HCT116 (cell line): ENCODE data around the gene DHPS. TPM values are rescaled to one million over a fixed set of nuclear protein-coding genes. Genes with fewer than 3 reads are reported as not detected.

Source experiments
- ATAC-seq: fragments of 200-7000 bp; cut with Tn5 transposase; 2 replicates; pipeline ENCODE4 v1.9.1; 2020; ENCODE audit warnings: mild to moderate bottlenecking, moderate library complexity
- BruUV-seq: library from RNA; stranded (reverse); fragments of 400-500 nt; replicated peaks from 2 replicates; lab custom pipeline; 2021; lab: Mats Ljungman, UMichigan
- CTCF ChIA-PET: fragments of 300-600 bp; sonication (Branson Sonifier 250); formaldehyde crosslinking; loops from one replicate; lab custom pipeline; 2021; ENCODE audit warnings: antibody characterized with exemption; lab: Charles Lee
- POLR2A ChIA-PET: fragments of 300-600, 350-600 bp; sonication (Branson Sonifier 250); formaldehyde crosslinking; loops from one replicate; lab custom pipeline; 2021; ENCODE audit warnings: antibody characterized with exemption; lab: Charles Lee
- RAD21 ChIA-PET, 2 experiments: fragments of 300-600 bp; sonication (Branson Sonifier 250); formaldehyde crosslinking; loops; one replicate each; lab custom pipeline; 2023; ENCODE audit warnings: low total read pairs in 2 of 2; ENCODE audit not compliant: uncharacterized antibody in 2 of 2, unreplicated experiment in 2 of 2, low non-redundant PET in 1 of 2; lab: Charles Lee
- DNase-seq: peaks from one replicate; pipeline ENCODE4 v3.0.0-alpha.2; 2010; ENCODE audit warnings: low read depth, low spot score
- H2AFZ ChIP-seq: fragments of 200-600 bp; shearing (Covaris generic), sonication (generic); 2 replicates; pipeline ENCODE4 v1.6.1; 2017; ENCODE audit warnings: low read depth, mixed run types, mixed read lengths, antibody characterized with exemption, low read length; ENCODE audit not compliant: poor library complexity, severe bottlenecking
- H3K27ac ChIP-seq: 2 replicates; pipeline ENCODE4 v1.5.1; 2012; ENCODE audit warnings: low read depth, low read length
- H3K27me3 ChIP-seq: fragments of 200-600 bp; sonication (generic); 2 replicates; pipeline ENCODE4 v1.6.1; 2016; ENCODE audit warnings: mixed run types, low read length, mixed read lengths; ENCODE audit not compliant: insufficient read depth
- H3K36me3 ChIP-seq, 2 experiments: fragments of 200-500 bp in 1 of 2; fragments of 200-600 bp in 1 of 2; sonication (Bioruptor generic) in 1 of 2; sonication (generic) in 1 of 2; 2 replicates each; pipeline versions ENCODE4 v1.5.1 to v1.6.1; 2014 to 2016; ENCODE audit warnings: low read length in 2 of 2, inconsistent platforms in 1 of 2, mixed read lengths in 1 of 2, mixed run types in 1 of 2; ENCODE audit not compliant: insufficient read depth in 2 of 2, control insufficient read depth in 1 of 2
- H3K4me1 ChIP-seq, 2 experiments: fragments of 200-600 bp in 1 of 2; sonication (generic) in 1 of 2; 2 replicates each; pipeline versions ENCODE4 v1.5.1 to v1.6.1; 2012 to 2017; ENCODE audit warnings: low read length in 2 of 2, inconsistent platforms in 1 of 2, mild to moderate bottlenecking in 1 of 2, mixed read lengths in 1 of 2, mixed run types in 1 of 2, moderate library complexity in 1 of 2; ENCODE audit not compliant: insufficient read depth in 2 of 2, control insufficient read depth in 1 of 2
- H3K4me2 ChIP-seq: fragments of 200-600 bp; sonication (generic); 2 replicates; pipeline ENCODE4 v1.6.1; 2017; ENCODE audit warnings: mixed run types, low read length, mixed read lengths
- H3K4me3 ChIP-seq, 2 experiments: fragments of 200-600 bp in 1 of 2; sonication (generic) in 1 of 2; replicated peaks in 1 of 2; 2 replicates each; pipeline ENCODE4 v1.5.1; 2011 to 2016; ENCODE audit warnings: low read length in 2 of 2, control low read depth in 1 of 2, low read depth in 1 of 2, mild to moderate bottlenecking in 1 of 2, mixed read lengths in 1 of 2, mixed run types in 1 of 2
- H3K79me2 ChIP-seq: fragments of 200-600 bp; sonication (generic); 2 replicates; pipeline ENCODE4 v1.6.1; 2017; ENCODE audit warnings: mild to moderate bottlenecking, mixed run types, low read length, moderate library complexity, mixed read lengths; ENCODE audit not compliant: insufficient read depth
- H3K9ac ChIP-seq: fragments of 200-600 bp; sonication (generic); 2 replicates; pipeline ENCODE4 v1.6.1; 2016; ENCODE audit warnings: low read length, mixed read lengths
- H3K9me2 ChIP-seq: fragments of 200-600 bp; sonication (generic), shearing (Covaris generic); 2 replicates; pipeline ENCODE4 v1.6.1; 2017; ENCODE audit warnings: mixed run types, mild to moderate bottlenecking, moderate library complexity; ENCODE audit not compliant: insufficient read depth
- H3K9me3 ChIP-seq, 2 experiments: fragments of 200-500 bp in 1 of 2; fragments of 200-600 bp in 1 of 2; sonication (Bioruptor generic) in 1 of 2; sonication (generic) in 1 of 2; 2 replicates each; pipeline ENCODE4 v1.6.1; 2014 to 2017; ENCODE audit warnings: low read length in 2 of 2, mixed read lengths in 2 of 2, inconsistent platforms in 1 of 2, low read depth in 1 of 2, mild to moderate bottlenecking in 1 of 2, mixed run types in 1 of 2, moderate library complexity in 1 of 2; ENCODE audit not compliant: control insufficient read depth in 1 of 2, insufficient read depth in 1 of 2
- H4K20me1 ChIP-seq: fragments of 200-600 bp; sonication (generic), shearing (Covaris generic); 2 replicates; pipeline ENCODE4 v1.6.1; 2017; ENCODE audit warnings: mixed run types, mild to moderate bottlenecking, moderate library complexity; ENCODE audit not compliant: insufficient read depth
- CEBPB ChIP-seq: IDR thresholded peaks from 2 replicates; pipeline ENCODE4 v1.6.1; 2012; ENCODE audit warnings: low read depth
- EGR1 ChIP-seq: IDR thresholded peaks from 2 replicates; pipeline ENCODE4 v1.6.1; 2012; ENCODE audit warnings: low read depth
- ELF1 ChIP-seq: IDR thresholded peaks from 2 replicates; pipeline ENCODE4 v1.6.1; 2012; ENCODE audit warnings: low read depth, borderline replicate concordance
- EZH2phosphoT487 ChIP-seq: fragments of 200-600 bp; IDR thresholded peaks from 2 replicates; pipeline ENCODE4 v1.6.1; 2018; ENCODE audit warnings: antibody characterized with exemption, borderline replicate concordance
- JUND ChIP-seq: IDR thresholded peaks from 2 replicates; pipeline ENCODE4 v1.6.1; 2012
- POLR2AphosphoS5 ChIP-seq: IDR thresholded peaks from 2 replicates; pipeline ENCODE4 v1.6.1; 2011; ENCODE audit warnings: mild to moderate bottlenecking, low read depth, low read length, moderate library complexity
- TCF7L2 ChIP-seq: IDR thresholded peaks from 2 replicates; pipeline ENCODE4 v1.7.0; 2011; ENCODE audit warnings: borderline replicate concordance, inconsistent platforms; ENCODE audit not compliant: insufficient read depth, insufficient read length; ENCODE audit errors: extremely low read depth
- YY1 ChIP-seq: IDR thresholded peaks from 2 replicates; pipeline ENCODE4 v1.6.1; 2011; ENCODE audit warnings: low read length, low read depth, moderate library complexity, mild to moderate bottlenecking; ENCODE audit not compliant: insufficient replicate concordance; ENCODE audit errors: extremely low read depth
- intact Hi-C: fragments of 100-400 bp; cut with micrococcal nuclease; formaldehyde crosslinking; loops from 2 replicates; pipeline ENCODE4 v1.10.0; 2022
- total RNA-seq: library from RNA; stranded (reverse); gene quantifications from one replicate; pipeline ENCODE4 v1.2.1, GENCODE V29; 2021; ENCODE audit not compliant: unreplicated experiment
- TF ChIP-seq, protein P1 (sequence below): IDR thresholded peaks from 2 replicates; pipeline ENCODE4 v1.6.1; 2011; ENCODE audit warnings: mild to moderate bottlenecking, low read length, moderate library complexity; ENCODE audit not compliant: insufficient replicate concordance; ENCODE audit errors: extremely low read depth
- TF ChIP-seq, protein P2 (sequence below): IDR thresholded peaks from 2 replicates; pipeline ENCODE4 v1.6.1; 2012; ENCODE audit warnings: low read depth
- TF ChIP-seq, protein P3 (sequence below), 3 experiments: fragments of 200-600 bp in 1 of 3; sonication (generic) in 1 of 3; IDR thresholded peaks in 2 of 3; conservative IDR thresholded peaks in 1 of 3; 2 replicates each; pipeline ENCODE4 v1.5.1; 2012 to 2017; ENCODE audit warnings: low read depth in 2 of 3, low read length in 2 of 3, antibody characterized with exemption in 1 of 3, borderline replicate concordance in 1 of 3, control low read depth in 1 of 3, mild to moderate bottlenecking in 1 of 3, mixed read lengths in 1 of 3, mixed run types in 1 of 3, moderate library complexity in 1 of 3; ENCODE audit not compliant: insufficient read depth in 1 of 3
- TF ChIP-seq, protein P4 (sequence below): IDR thresholded peaks from 2 replicates; pipeline ENCODE4 v1.6.1; 2012
- TF ChIP-seq, protein P5 (sequence below): IDR thresholded peaks from 2 replicates; pipeline ENCODE4 v1.6.1; 2012

Gene DHPS
- total RNA-seq, 1 experiment from 2014 or later, result 134 TPM

DNA sequence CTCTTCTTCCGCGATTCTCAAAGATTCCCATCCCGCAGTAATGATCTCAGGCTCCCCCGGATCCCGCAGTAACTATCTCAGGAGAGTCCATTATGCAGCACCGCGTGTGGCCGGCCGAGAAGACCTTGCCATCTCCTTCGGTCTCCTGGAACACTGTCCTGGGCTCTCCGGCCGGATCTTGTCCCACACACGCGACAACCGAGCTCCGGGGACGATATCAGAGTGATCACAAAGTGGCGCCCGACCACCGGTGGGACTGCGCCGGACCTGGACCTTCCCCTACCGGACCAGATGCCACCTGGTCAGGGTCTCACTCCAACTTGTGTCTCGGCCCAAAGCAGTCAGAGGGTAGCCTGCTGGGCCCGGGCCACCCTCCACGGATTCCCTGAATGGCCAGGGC, 39.2 kb downstream of the DHPS start:
- H3K27ac ChIP-seq, result no peak overlapping the region
- ATAC-seq, result no peak
- CTCF ChIA-PET, result no interaction called here
- no peaks in the 10 kb centered on the region for H3K79me2 ChIP-seq
- no peak overlapping the region for H3K9ac ChIP-seq
- RAD21 ChIA-PET, result interaction anchor here in 1 of 2 experiments (0.7 kb wide), 1 partner anchor 116 kb away, joined by 3 read pairs; no protein-coding TSS in a partner anchor
- H3K4me2 ChIP-seq, result no peak overlapping the region
- POLR2A ChIA-PET, result no interaction called here
- intact Hi-C loops, result no loop called here
- no TSS peak for BruUV-seq
- H3K36me3 ChIP-seq, result no peaks in the 10 kb centered on the region
- H3K27me3 ChIP-seq, result no peaks in the 10 kb centered on the region
- no peaks in the 10 kb centered on the region for H3K9me2 ChIP-seq
- H4K20me1 ChIP-seq, result no peaks in the 10 kb centered on the region
- peaks cover 0 to 4% of the 10 kb centered on the region in 2 experiments; a peak in 1 of 4 replicates for H3K9me3 ChIP-seq
- DNase-seq, result no peak
- H3K4me3 ChIP-seq, result no peak overlapping the region
- H3K4me1 ChIP-seq, result no peaks in the 10 kb centered on the region
- TF ChIP-seq YY1 (no peak), ELF1 (no peak), EGR1 (no peak), TCF7L2 (no peak), JUND (no peak), CEBPB (no peak), EZH2phosphoT487 (no peak), POLR2AphosphoS5 (no peak)
- TF ChIP-seq, protein P1, sequence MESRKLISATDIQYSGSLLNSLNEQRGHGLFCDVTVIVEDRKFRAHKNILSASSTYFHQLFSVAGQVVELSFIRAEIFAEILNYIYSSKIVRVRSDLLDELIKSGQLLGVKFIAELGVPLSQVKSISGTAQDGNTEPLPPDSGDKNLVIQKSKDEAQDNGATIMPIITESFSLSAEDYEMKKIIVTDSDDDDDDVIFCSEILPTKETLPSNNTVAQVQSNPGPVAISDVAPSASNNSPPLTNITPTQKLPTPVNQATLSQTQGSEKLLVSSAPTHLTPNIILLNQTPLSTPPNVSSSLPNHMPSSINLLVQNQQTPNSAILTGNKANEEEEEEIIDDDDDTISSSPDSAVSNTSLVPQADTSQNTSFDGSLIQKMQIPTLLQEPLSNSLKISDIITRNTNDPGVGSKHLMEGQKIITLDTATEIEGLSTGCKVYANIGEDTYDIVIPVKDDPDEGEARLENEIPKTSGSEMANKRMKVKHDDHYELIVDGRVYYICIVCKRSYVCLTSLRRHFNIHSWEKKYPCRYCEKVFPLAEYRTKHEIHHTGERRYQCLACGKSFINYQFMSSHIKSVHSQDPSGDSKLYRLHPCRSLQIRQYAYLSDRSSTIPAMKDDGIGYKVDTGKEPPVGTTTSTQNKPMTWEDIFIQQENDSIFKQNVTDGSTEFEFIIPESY, result no peak
- TF ChIP-seq, protein P2, sequence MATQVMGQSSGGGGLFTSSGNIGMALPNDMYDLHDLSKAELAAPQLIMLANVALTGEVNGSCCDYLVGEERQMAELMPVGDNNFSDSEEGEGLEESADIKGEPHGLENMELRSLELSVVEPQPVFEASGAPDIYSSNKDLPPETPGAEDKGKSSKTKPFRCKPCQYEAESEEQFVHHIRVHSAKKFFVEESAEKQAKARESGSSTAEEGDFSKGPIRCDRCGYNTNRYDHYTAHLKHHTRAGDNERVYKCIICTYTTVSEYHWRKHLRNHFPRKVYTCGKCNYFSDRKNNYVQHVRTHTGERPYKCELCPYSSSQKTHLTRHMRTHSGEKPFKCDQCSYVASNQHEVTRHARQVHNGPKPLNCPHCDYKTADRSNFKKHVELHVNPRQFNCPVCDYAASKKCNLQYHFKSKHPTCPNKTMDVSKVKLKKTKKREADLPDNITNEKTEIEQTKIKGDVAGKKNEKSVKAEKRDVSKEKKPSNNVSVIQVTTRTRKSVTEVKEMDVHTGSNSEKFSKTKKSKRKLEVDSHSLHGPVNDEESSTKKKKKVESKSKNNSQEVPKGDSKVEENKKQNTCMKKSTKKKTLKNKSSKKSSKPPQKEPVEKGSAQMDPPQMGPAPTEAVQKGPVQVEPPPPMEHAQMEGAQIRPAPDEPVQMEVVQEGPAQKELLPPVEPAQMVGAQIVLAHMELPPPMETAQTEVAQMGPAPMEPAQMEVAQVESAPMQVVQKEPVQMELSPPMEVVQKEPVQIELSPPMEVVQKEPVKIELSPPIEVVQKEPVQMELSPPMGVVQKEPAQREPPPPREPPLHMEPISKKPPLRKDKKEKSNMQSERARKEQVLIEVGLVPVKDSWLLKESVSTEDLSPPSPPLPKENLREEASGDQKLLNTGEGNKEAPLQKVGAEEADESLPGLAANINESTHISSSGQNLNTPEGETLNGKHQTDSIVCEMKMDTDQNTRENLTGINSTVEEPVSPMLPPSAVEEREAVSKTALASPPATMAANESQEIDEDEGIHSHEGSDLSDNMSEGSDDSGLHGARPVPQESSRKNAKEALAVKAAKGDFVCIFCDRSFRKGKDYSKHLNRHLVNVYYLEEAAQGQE, result no peak
- TF ChIP-seq, protein P3, sequence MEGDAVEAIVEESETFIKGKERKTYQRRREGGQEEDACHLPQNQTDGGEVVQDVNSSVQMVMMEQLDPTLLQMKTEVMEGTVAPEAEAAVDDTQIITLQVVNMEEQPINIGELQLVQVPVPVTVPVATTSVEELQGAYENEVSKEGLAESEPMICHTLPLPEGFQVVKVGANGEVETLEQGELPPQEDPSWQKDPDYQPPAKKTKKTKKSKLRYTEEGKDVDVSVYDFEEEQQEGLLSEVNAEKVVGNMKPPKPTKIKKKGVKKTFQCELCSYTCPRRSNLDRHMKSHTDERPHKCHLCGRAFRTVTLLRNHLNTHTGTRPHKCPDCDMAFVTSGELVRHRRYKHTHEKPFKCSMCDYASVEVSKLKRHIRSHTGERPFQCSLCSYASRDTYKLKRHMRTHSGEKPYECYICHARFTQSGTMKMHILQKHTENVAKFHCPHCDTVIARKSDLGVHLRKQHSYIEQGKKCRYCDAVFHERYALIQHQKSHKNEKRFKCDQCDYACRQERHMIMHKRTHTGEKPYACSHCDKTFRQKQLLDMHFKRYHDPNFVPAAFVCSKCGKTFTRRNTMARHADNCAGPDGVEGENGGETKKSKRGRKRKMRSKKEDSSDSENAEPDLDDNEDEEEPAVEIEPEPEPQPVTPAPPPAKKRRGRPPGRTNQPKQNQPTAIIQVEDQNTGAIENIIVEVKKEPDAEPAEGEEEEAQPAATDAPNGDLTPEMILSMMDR (IDR thresholded peaks at IDR 0.05 in 2 of 3, conservative IDR thresholded peaks at IDR 0.05 in 1 of 3; ENCODE audit: borderline replicate concordance in 1 of 3, insufficient read depth in 1 of 3, low read depth in 2 of 3, low read length in 2 of 3), result no peak
- TF ChIP-seq, protein P4, sequence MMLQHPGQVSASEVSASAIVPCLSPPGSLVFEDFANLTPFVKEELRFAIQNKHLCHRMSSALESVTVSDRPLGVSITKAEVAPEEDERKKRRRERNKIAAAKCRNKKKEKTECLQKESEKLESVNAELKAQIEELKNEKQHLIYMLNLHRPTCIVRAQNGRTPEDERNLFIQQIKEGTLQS, result no peak
- TF ChIP-seq, protein P5, sequence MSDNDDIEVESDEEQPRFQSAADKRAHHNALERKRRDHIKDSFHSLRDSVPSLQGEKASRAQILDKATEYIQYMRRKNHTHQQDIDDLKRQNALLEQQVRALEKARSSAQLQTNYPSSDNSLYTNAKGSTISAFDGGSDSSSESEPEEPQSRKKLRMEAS, result no peak
- no peak overlapping the region for H2AFZ ChIP-seq
